ENCODE measurements around the gene PCARE.
"Not testable (repeated sequence)": the region's sequence is repeated elsewhere in the genome, so short reads cannot be mapped to it uniquely, and the experiment has no call there.

The PCARE gene

GRCh38 chr2:29090311-29090710, 16.0 kb upstream of the PCARE start:
- DNase-seq: not testable (repeated sequence)

DNA sequence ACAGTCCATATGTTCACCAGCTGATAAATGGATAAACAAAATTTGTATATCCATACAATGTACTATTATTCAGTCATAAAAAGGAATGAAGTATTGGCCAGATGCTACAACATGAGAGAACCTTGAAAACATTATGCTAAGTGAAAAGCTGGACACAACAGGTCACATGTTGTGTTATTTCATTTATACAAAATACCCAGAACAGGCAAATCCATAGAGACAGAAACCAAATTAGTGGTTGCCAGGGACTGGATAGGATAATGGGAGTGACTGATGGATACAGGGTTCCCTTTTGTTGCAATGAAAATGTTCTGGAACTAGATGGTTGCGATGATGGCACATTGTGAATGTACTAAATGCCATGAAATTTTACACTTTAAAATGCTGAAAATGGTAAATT, 10.2 kb upstream of the PCARE start:
- no peak for DNase-seq

DNA sequence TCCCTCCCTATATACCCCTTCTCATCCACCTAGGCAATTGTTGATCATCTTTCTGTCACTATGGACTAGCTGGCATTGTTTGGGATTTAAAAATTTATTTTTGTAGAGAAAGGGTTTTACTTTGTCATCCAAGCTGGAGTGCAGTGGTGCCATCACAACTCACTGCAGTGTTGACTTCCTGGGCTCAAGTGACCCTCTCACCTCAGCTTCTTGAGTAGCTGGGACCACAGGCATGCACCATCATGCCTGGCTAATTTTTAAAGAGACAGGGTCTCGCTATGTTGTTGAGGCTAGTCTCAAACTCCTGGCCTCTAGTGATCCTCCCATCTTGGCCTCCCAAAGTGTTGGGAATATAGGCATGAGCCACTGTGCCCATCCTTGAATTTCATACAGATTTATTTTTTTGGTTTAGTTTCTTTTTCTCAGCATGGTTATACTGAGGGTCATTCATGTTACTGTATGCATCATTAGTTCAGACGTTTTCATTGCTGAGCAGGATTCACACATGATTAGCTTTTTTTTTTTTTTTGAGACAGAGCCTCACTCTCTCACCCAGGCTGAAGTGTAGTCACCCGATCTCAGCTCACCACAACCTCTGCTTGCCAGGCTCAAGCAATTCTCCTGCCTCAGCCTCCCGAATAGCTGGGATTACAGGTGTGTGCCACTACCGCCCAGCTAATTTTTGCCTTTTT, 8.6 kb upstream of the PCARE start:
- no peak for DNase-seq

GRCh38 chr2:29080886-29081743, 6.8 kb upstream of the PCARE start:
- no peak for DNase-seq

DNA sequence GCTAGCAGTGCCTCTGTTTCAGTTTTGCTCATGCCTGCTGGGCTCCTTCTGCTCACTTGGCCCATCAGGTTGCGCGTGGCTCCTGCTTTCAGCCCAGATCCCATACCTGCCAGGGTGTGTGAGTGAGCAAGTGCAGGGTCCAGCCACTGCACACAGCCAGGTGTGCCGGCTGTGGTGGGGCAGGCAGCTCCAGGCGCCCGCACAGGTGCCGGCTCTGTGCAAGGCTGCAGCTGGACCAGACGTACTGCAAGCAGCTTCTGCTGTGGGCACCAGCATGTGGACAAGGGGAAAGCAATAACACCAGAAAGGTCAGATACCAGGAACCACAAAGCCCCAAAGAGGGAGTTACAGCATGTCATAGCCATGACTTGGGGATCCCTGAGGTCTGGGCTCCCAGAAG, 5.6 kb upstream of the PCARE start:
- DNase-seq: no peak

GRCh38 chr2:29075894-29076705, 1.8 kb upstream of the PCARE start:
- no peak for DNase-seq

DNA sequence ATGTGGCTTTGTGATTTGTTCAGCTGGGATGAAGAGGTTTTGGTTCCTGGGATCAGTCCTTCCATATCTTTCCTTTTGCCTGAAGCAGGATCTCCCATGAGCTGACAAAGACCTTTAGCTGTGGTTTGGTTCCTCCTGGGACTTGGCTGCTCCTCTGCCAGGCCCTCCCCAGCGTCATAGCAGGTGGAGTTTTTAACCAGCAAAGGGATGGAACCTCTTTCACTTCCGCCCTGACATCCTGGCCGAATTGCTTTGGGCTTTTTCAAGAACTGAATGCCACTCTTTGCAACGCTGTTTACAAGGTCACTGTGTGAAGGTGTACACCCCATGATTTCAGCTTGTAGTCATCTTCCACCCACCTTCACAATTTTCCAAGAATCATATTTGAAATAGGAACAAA, 390 bp downstream of the PCARE start:
- DNase-seq: no peak

DNA sequence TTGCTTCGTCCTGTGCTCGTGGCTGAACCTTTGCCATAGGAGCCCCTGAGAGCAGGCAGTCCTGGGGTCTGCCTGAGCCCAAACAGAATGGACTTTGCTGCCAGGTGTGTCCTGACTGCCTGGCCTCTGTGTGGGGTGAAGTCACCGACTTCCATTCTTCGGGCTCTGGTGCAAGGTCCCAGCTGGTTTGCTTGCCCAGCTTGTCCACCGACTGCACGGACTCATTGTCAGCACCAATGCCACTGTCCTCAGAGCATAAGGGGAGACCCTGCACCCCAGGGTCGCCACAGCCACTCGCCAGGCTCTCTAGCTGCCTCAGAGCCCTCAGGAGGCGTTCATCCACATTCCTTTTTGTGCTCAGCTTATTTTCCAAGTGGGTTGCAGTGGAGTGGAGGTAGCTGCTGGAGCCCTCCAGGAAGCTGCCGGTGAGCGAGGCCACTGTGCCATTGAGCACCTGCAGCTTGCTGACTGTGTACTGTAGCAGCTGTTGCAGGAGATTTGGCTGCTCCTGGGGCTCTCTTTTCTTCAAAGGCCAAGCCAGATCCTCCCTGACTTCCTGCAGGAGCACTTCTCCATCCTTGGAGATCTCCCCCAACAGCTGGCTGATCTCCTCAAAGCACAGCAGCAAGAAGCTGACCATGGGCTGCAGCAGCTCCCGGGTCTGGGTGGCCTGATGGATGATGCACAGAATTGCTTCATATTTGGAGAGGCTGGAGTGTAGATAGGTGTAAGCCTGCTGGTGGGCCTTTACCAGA, 1.2 kb downstream of the PCARE start:
- DNase-seq: no peak

DNA sequence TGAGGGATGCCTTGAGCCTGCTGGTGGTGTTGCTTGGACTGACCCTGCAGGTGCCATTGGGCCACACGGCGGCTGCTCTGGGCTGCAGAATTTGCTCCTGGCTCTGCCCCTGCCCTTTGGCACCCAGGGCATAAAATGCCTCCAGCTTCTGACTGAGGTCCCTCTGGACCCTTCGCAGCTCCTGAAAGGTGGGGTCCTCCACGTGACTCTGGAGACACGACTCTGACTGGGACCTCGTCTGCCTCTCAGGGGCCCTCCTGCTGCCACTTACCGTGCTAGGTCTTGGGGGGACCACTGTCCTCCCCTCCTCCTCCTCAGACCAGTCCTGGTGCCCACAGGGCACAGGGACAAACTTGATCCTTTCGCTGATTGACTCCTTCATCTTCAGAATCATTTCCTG, 2.1 kb downstream of the PCARE start:
- DNase-seq: no peak

DNA sequence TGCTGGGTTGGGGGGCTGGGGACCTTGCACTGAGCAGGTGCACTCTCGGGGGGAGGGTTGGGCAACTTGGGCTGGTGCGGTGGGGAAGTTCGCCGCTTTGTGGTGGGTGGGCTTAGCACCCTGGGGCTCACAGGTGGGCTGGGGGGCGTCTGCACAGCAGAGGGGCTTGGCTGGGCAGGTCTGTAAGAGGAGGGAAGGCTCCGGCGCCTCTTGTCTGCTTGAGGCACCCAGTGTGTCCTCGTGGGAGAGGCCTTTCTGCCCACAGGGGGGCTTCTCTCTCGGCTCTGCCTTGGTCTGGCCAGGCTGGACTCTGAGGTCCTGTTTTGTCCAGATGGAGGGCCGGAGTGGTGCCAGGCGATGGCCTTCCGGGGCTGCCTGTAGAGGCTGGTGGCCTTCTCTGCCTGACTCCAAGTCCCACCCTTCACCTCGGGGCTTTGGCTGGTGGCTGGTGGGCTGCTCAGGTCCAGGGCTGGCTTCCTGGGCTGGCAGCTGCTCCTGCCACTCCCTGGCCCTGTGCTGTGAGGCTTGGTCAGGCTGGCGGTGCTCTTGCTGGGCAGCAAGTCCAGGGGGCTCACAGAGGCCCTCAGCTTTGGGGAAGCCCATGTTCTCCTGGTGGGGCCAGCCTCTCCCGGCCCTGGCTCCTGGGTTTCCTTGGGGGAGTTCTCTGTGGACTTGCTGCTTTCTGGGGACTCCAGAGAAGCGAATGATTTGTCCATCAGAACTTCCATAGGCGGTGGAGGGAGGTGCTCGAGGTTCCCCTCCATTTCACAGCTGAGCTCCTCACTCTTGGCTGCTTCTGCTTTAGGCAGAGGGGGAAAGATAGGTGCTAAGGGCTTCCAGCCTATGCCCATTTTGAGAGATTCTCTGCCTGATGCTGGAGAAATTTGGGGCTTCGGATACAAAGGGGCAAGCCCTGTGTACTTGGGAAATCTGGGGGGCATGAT, 3.0 kb downstream of the PCARE start:
- DNase-seq: no peak

- no peak for DNase-seq
Observed at GRCh38 chr2:29070526-29070925, 3.8 kb downstream of the PCARE start.

DNA sequence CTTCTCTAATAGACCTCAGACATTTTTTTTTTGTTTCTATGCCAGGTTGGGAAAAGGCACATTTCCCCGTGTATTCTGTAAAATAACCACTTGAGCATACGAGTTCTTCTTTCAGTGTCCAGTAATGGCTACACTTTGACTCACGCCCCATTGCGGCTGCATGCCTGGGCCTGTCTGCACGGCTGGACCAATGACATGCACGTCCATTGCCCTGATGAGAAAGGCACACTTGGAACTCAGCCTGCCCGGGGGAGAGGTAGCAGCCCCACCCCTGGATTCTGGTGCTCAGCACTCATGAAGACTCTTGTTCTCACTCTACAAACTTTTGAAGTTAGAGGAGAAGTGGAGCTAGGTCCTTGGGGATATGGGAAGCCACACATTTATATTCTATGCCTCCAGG, 5.8 kb downstream of the PCARE start:
- DNase-seq: no peak

DNA sequence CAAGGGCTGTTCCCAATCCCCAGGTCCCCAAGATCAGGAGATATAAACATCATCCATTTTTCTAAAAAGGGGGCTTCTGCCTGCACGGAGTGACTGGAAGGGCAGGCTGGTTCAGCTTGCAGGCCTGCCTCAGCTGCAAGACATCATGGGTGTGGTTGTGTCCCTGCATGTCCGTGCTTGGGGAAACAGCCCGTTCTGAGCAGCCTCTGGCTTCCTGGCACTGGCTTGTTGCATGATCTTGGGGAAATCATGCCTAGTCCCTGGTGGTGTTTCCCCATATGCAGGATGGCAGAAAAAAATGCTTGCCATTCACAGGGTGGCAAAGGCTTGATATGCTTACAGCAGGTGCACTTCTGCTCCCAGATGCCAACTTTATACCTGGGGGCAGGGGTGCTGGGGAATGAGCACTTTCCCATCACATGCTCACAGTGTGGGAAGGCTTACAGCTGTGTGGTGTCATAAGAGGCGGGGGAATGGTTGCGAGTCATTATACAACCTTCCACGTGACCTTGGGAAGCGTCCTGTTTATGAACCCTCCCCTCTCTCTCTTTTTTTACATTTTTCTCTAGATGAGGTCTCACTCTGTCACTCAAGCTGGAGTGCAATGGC, 7.2 kb downstream of the PCARE start:
- DNase-seq: no peak

- DNase-seq: no peak
Observed at GRCh38 chr2:29066271-29066860, 8.0 kb downstream of the PCARE start.

DNA sequence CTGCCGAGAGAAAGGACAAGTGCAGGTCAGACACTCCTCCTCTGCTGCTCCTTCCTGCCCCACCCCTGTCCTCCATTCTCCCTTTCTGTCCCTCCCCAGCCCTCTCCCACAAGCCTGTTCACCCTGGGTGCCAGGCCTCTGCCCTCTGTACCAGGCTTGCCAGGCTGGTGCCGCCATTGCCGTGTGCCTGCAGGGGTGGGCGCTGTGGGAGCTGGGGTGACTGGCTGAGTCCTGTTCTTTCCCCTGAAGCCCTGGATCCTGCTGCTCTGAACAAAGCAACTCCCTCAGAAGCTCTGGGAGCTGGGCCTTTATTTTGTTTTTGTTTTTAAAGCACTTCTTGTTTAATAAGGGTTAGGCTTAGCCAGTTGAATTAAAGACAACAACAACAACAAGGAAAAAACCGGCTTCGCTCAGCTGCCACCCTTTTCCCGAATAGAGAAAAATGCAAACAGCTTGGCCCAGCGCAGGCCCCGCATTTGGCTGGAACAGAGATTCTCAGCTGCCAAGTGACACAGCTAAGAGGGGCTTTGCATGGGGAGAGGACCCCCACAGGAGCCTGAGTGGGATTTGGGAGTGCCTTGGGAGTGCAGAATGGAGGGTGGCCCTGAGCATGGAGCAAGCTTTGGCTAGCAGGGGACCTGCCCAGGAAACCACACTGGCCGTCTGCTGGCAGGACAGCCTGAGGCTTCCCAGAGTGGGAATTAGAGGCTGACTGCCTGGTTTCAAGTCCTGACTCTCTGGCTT, 9.1 kb downstream of the PCARE start:
- no peak for DNase-seq

GRCh38 chr2:29064746-29065067, 9.6 kb downstream of the PCARE start:
- no peak for DNase-seq

GRCh38 chr2:29064346-29064715, 10.0 kb downstream of the PCARE start:
- DNase-seq: no peak

DNA sequence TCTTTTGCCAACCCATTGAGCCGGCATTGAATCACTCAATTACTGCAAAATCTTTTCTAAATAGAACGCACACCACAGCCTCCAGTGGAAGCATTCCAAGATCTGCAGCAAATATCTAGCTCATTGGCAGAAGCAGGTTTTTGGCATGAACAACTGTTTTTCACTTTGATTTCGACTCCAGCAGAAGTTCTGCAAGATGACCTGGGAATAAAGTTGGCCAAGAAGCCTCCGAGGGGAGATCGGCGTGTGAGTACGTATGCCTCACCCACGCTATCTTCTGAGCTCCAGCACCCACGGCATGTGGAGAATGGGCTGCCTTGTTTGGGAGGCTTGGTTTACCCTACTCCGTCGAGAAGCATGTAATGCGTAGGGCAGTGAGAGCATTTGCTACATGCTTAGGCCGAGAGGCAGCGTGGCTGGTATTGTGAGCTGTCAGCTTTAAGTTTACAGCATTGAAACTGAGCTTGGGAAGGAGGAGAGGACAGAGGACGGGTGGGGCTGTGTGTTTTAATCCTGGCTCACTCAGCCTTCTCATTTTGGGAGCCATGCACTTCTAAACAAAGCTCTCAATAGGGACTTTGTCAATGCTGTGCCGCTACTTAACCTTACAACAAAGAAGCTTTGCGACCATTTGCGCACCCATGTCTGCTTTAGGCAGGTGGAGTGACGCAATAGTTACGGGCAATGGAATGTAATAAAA, 10.5 kb downstream of the PCARE start:
- DNase-seq: no peak

- no peak for DNase-seq
Observed at GRCh38 chr2:29063056-29063455, 11.3 kb downstream of the PCARE start.

- no peak for DNase-seq
Observed at GRCh38 chr2:29062371-29062770, 12.0 kb downstream of the PCARE start.
